Astrocyte (in vitro differentiated cells and primary cell): ENCODE results near the gene CCDC175. TPM values are rescaled to one million over a fixed set of nuclear protein-coding genes. Genes with fewer than 3 reads are reported as not detected.

Experiments used
- DNase-seq: peaks from one replicate; pipeline ENCODE4 v3.0.0-alpha.2; 2010; ENCODE audit warnings: low read depth
- FAIRE-seq: peaks from 2 replicates; lab custom pipeline; 2011; peaks lifted over from hg19 to GRCh38; lab: Jason Lieb, UNC
- H2AFZ ChIP-seq: 2 replicates; pipeline ENCODE4 v1.6.0; 2012; ENCODE audit warnings: low read depth, low read length, inconsistent platforms
- H3K27ac ChIP-seq: 2 replicates; pipeline ENCODE4 v1.5.1; 2011; ENCODE audit warnings: low read depth, low read length, inconsistent platforms
- H3K27me3 ChIP-seq: 2 replicates; pipeline ENCODE4 v1.6.0; 2011; ENCODE audit warnings: low read length, inconsistent platforms; ENCODE audit not compliant: insufficient read depth
- H3K36me3 ChIP-seq: 2 replicates; pipeline ENCODE4 v1.5.1; 2011; ENCODE audit warnings: low read length, inconsistent platforms; ENCODE audit not compliant: insufficient read depth
- H3K4me1 ChIP-seq: 2 replicates; pipeline ENCODE4 v1.5.1; 2011; ENCODE audit warnings: low read length, inconsistent platforms; ENCODE audit not compliant: insufficient read depth
- H3K4me2 ChIP-seq: 2 replicates; pipeline ENCODE4 v1.6.0; 2012; ENCODE audit warnings: low read length, inconsistent platforms
- H3K4me3 ChIP-seq: 2 replicates; pipeline ENCODE4 v1.5.1; 2011; ENCODE audit warnings: low read depth, mild to moderate bottlenecking, low read length, inconsistent platforms; ENCODE audit not compliant: insufficient read depth
- H3K79me2 ChIP-seq: 2 replicates; pipeline ENCODE4 v1.6.0; 2012; ENCODE audit warnings: mild to moderate bottlenecking, low read length, inconsistent platforms; ENCODE audit not compliant: insufficient read depth
- H3K9ac ChIP-seq: 2 replicates; pipeline ENCODE4 v1.6.0; 2012; ENCODE audit warnings: mild to moderate bottlenecking, low read length, inconsistent platforms
- H3K9me3 ChIP-seq: 2 replicates; pipeline ENCODE4 v1.5.1; 2012; ENCODE audit warnings: low read depth, mild to moderate bottlenecking, low read length, inconsistent platforms; ENCODE audit not compliant: insufficient read depth
- H4K20me1 ChIP-seq: 2 replicates; pipeline ENCODE4 v1.6.0; 2012; ENCODE audit warnings: low read length, inconsistent platforms; ENCODE audit not compliant: insufficient read depth
- H3K27ac Mint-ChIP-seq: one replicate; pipeline ENCODE4 v1.8.0; 2021; ENCODE audit warnings: mild to moderate bottlenecking, mixed read lengths; ENCODE audit not compliant: unreplicated experiment
- H3K27me3 Mint-ChIP-seq: one replicate; pipeline ENCODE4 v1.8.0; 2021; ENCODE audit warnings: low read depth, mixed read lengths; ENCODE audit not compliant: unreplicated experiment
- H3K36me3 Mint-ChIP-seq: one replicate; pipeline ENCODE4 v1.8.0; 2021; ENCODE audit warnings: low read depth, mixed read lengths; ENCODE audit not compliant: unreplicated experiment
- H3K4me1 Mint-ChIP-seq: one replicate; pipeline ENCODE4 v1.8.0; 2021; ENCODE audit warnings: low read depth, mixed read lengths; ENCODE audit not compliant: unreplicated experiment
- H3K4me3 Mint-ChIP-seq: one replicate; pipeline ENCODE4 v1.8.0; 2021; ENCODE audit warnings: mild to moderate bottlenecking, moderate library complexity, mixed read lengths; ENCODE audit not compliant: unreplicated experiment
- H3K9me3 Mint-ChIP-seq: one replicate; pipeline ENCODE4 v1.8.0; 2021; ENCODE audit warnings: mild to moderate bottlenecking, mixed read lengths; ENCODE audit not compliant: unreplicated experiment
- EZH2 ChIP-seq: IDR thresholded peaks from 2 replicates; pipeline ENCODE4 v1.6.1; 2012; ENCODE audit warnings: mild to moderate bottlenecking, low read length, inconsistent platforms; ENCODE audit not compliant: insufficient read depth
- total RNA-seq: library from RNA; stranded (reverse); gene quantifications from 2 replicates; pipeline ENCODE4 v1.2.1, GENCODE V29; 2021
- TF ChIP-seq, protein P1 (sequence below): IDR thresholded peaks from 2 replicates; pipeline ENCODE4 v1.5.1; 2011; ENCODE audit warnings: low read depth, mild to moderate bottlenecking, inconsistent platforms, low read length, moderate library complexity; ENCODE audit not compliant: insufficient read depth

CCDC175 gene
- total RNA-seq, 1 donor from 2014 or later = not detected

DNA sequence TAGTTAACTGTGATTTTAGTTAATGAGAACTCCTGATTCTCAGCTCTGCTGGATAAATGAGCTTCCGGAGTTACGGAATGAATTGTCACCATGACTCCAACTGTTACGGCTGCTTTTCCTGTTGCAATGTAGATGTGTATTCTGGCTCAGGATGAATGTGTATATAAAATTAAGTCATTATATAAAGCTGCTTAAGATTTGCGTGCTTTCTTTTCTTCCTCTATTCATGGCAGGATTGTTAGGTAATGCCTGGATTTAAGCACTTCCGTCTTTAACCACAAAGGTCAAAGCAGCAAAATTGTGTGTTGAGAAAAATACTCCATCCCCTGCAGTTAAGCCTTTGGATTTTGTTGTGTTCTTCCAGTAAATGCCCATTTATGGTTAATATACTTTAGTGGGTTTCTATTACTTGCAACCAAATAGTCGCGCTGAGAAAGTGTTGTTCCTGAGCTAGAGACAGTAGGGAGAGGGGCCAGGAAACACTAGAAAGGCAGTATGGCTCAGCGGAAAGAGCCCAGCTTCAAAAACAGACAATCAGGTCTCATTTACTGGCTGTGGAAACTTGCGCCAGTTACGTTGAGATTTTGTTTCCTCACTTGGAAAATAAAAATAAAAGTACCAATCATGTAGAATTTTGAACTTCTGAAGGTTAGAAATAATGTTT lies 9.4 kb upstream of the CCDC175 start:
- peak overlapping the region; percentile 59 for H3K27ac ChIP-seq
- FAIRE-seq (no peak), DNase-seq (peak; percentile 86)
- no peak overlapping the region for H3K27ac Mint-ChIP-seq
- H3K4me3 Mint-ChIP-seq = no peak overlapping the region
- no peaks in the 10 kb centered on the region for H3K79me2 ChIP-seq
- TF ChIP-seq, protein P1, sequence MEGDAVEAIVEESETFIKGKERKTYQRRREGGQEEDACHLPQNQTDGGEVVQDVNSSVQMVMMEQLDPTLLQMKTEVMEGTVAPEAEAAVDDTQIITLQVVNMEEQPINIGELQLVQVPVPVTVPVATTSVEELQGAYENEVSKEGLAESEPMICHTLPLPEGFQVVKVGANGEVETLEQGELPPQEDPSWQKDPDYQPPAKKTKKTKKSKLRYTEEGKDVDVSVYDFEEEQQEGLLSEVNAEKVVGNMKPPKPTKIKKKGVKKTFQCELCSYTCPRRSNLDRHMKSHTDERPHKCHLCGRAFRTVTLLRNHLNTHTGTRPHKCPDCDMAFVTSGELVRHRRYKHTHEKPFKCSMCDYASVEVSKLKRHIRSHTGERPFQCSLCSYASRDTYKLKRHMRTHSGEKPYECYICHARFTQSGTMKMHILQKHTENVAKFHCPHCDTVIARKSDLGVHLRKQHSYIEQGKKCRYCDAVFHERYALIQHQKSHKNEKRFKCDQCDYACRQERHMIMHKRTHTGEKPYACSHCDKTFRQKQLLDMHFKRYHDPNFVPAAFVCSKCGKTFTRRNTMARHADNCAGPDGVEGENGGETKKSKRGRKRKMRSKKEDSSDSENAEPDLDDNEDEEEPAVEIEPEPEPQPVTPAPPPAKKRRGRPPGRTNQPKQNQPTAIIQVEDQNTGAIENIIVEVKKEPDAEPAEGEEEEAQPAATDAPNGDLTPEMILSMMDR = no peak
- TF ChIP-seq EZH2 = no peak
- peaks cover 2% of the 10 kb centered on the region for H3K4me1 Mint-ChIP-seq
- no peak overlapping the region for H3K4me3 ChIP-seq
- H3K4me2 ChIP-seq = peak overlapping the region; percentile 70
- H3K4me1 ChIP-seq = peaks cover 19% of the 10 kb centered on the region
- H3K9me3 Mint-ChIP-seq = no peaks in the 10 kb centered on the region
- H3K36me3 ChIP-seq = no peaks in the 10 kb centered on the region
- H3K9ac ChIP-seq = peak overlapping the region; percentile 13
- no peaks in the 10 kb centered on the region for H4K20me1 ChIP-seq
- peak overlapping the region; percentile 8 for H2AFZ ChIP-seq
- no peaks in the 10 kb centered on the region for H3K9me3 ChIP-seq
- no peaks in the 10 kb centered on the region for H3K27me3 Mint-ChIP-seq
- no peaks in the 10 kb centered on the region for H3K27me3 ChIP-seq
- H3K36me3 Mint-ChIP-seq = no peaks in the 10 kb centered on the region

DNA sequence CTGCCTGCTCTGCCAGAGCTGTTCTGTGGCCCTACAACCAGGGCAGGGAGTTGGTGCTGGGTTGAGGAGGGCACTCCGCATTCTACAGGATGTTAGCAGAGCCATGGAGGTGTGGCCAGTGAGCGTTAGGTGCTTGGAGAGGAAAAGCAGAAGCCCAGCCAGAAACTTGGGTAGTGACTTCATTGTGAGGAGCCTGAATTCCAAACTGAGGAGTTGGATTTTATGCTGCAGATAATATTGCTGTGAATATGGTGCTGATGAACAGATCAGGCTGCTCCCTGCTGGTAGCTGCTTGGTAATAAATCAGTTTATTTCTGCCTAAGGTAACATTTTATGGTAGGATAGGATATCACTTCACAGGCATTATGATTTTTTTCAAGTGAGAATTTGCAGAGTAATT lies 7.1 kb upstream of the CCDC175 start:
- FAIRE-seq = peak; percentile 60

More for the DNA sequence above, 7.1 kb upstream of the CCDC175 start:
- Histone ChIP-seq H2AFZ (peak overlapping the region; percentile 39), H3K4me2 (no peak overlapping the region), H3K36me3 (no peaks in the 10 kb centered on the region), H4K20me1 (no peaks in the 10 kb centered on the region), H3K27me3 (no peaks in the 10 kb centered on the region), H3K79me2 (no peaks in the 10 kb centered on the region), H3K27ac (no peak overlapping the region), H3K4me3 (no peak overlapping the region), H3K4me1 (peaks cover 19% of the 10 kb centered on the region), H3K9me3 (no peaks in the 10 kb centered on the region), H3K9ac (no peak overlapping the region)
- TF ChIP-seq, protein P1 = peak; percentile 10
- TF ChIP-seq EZH2 = no peak
- peak; percentile 44 for DNase-seq
- no peaks in the 10 kb centered on the region for H3K27me3 Mint-ChIP-seq
- H3K4me3 Mint-ChIP-seq = no peak overlapping the region
- H3K27ac Mint-ChIP-seq = no peak overlapping the region
- no peaks in the 10 kb centered on the region for H3K9me3 Mint-ChIP-seq
- peaks cover 2% of the 10 kb centered on the region for H3K4me1 Mint-ChIP-seq
- H3K36me3 Mint-ChIP-seq = no peaks in the 10 kb centered on the region
